H1 (cell line): Measurements from ENCODE around the gene LZTFL1. TPM values are rescaled to one million over a fixed set of nuclear protein-coding genes. Genes with fewer than 3 reads are reported as not detected.

ENCODE experiments used
- CTCF ChIA-PET: fragments of 300-600 bp; sonication (Branson Sonifier 250); formaldehyde crosslinking; loops from one replicate; lab custom pipeline; 2021; ENCODE audit not compliant: partially characterized antibody; lab: Charles Lee
- POLR2A ChIA-PET: fragments of 300-600 bp; sonication (Branson Sonifier 250); formaldehyde crosslinking; loops from one replicate; lab custom pipeline; 2021; ENCODE audit warnings: inconsistent platforms; ENCODE audit not compliant: partially characterized antibody; lab: Charles Lee
- DNase-seq, 2 experiments: peaks; one replicate each; pipeline versions ENCODE4 v3.0.0 to v3.0.0-alpha.2; 2010 to 2022; ENCODE audit warnings: low spot score in 2 of 2, low read depth in 1 of 2, mixed read lengths in 1 of 2
- FAIRE-seq: peaks from 2 replicates; lab custom pipeline; 2011; peaks lifted over from hg19 to GRCh38; lab: Jason Lieb, UNC
- H2AFZ ChIP-seq: 2 replicates; pipeline ENCODE4 v1.8.1; 2012; ENCODE audit warnings: low read length, inconsistent platforms
- H2AK5ac ChIP-seq: 2 replicates; pipeline ENCODE4 v1.6.1; 2013; ENCODE audit warnings: low read depth, low read length
- H2BK120ac ChIP-seq: replicated peaks from 2 replicates; pipeline ENCODE3; 2013; ENCODE audit warnings: low read depth, low read length, inconsistent platforms
- H2BK12ac ChIP-seq: 2 replicates; pipeline ENCODE4 v1.6.1; 2013; ENCODE audit warnings: low read depth, low read length
- H2BK15ac ChIP-seq: 2 replicates; pipeline ENCODE4 v1.6.1; 2013; ENCODE audit warnings: low read length
- H2BK20ac ChIP-seq: 2 replicates; pipeline ENCODE4 v1.6.1; 2013; ENCODE audit warnings: low read length
- H2BK5ac ChIP-seq: 2 replicates; pipeline ENCODE4 v1.6.1; 2013; ENCODE audit warnings: low read depth, low read length
- H3K14ac ChIP-seq: 2 replicates; pipeline ENCODE4 v1.6.1; 2013; ENCODE audit warnings: inconsistent platforms; ENCODE audit not compliant: insufficient read length
- H3K18ac ChIP-seq: 2 replicates; pipeline ENCODE4 v1.6.1; 2013; ENCODE audit warnings: low read length; ENCODE audit errors: extremely low read depth
- H3K23ac ChIP-seq: 2 replicates; pipeline ENCODE4 v1.6.1; 2013; ENCODE audit warnings: inconsistent platforms; ENCODE audit not compliant: insufficient read length
- H3K23me2 ChIP-seq: 2 replicates; pipeline ENCODE4 v1.6.1; 2013; ENCODE audit warnings: low read depth, low read length
- H3K27ac ChIP-seq: 2 replicates; pipeline ENCODE4 v1.6.1; 2011; ENCODE audit warnings: low read depth, low read length, inconsistent platforms
- H3K27me3 ChIP-seq, 4 experiments: replicated peaks in 1 of 4; 1 replicate in 1 of 4; 2 replicates in 3 of 4; pipeline versions ENCODE4 v1.6.1 to v1.8.1; 2011 to 2013; ENCODE audit warnings: low read length in 3 of 4, mild to moderate bottlenecking in 3 of 4, inconsistent platforms in 2 of 4, mixed read lengths in 2 of 4, moderate library complexity in 1 of 4; ENCODE audit not compliant: control insufficient read depth in 3 of 4, insufficient read depth in 3 of 4; ENCODE audit errors: extremely low read depth in 1 of 4
- H3K36me3 ChIP-seq, 4 experiments: 2 replicates each; pipeline versions ENCODE4 v1.6.1 to v1.8.1; 2011 to 2013; ENCODE audit warnings: mild to moderate bottlenecking in 4 of 4, low read length in 3 of 4, moderate library complexity in 2 of 4, control low read depth in 1 of 4, inconsistent platforms in 1 of 4; ENCODE audit not compliant: insufficient read depth in 4 of 4, control insufficient read depth in 2 of 4
- H3K4ac ChIP-seq: replicated peaks from 2 replicates; pipeline ENCODE3; 2013; ENCODE audit warnings: low read length, low read depth, mixed read lengths, inconsistent platforms; ENCODE audit not compliant: insufficient read length
- H3K4me1 ChIP-seq, 4 experiments: replicated peaks in 1 of 4; 1 replicate in 1 of 4; 2 replicates in 3 of 4; pipeline versions ENCODE4 v1.6.1 to v1.8.1; 2011 to 2013; ENCODE audit warnings: low read length in 3 of 4, inconsistent platforms in 2 of 4, mixed read lengths in 1 of 4; ENCODE audit not compliant: insufficient read depth in 4 of 4, control insufficient read depth in 3 of 4
- H3K4me2 ChIP-seq, 2 experiments: 2 replicates each; pipeline versions ENCODE4 v1.6.1 to v1.8.1; 2011 to 2013; ENCODE audit warnings: low read depth in 2 of 2, low read length in 2 of 2, control low read depth in 1 of 2, inconsistent platforms in 1 of 2, mild to moderate bottlenecking in 1 of 2; ENCODE audit not compliant: insufficient read depth in 1 of 2
- H3K4me3 ChIP-seq, 4 experiments: fragments of 200-600, 300-600 bp in 1 of 4; sonication (generic), shearing (Covaris generic), sonication (Bioruptor Twin) in 1 of 4; 2 replicates each; pipeline versions ENCODE4 v1.5.1 to v1.8.1; 2011 to 2016; ENCODE audit warnings: low read length in 4 of 4, low read depth in 3 of 4, control low read depth in 2 of 4, inconsistent platforms in 2 of 4, mild to moderate bottlenecking in 2 of 4, mixed read lengths in 1 of 4, moderate library complexity in 1 of 4; ENCODE audit not compliant: insufficient read depth in 2 of 4; ENCODE audit errors: extremely low read depth in 1 of 4
- H3K56ac ChIP-seq: replicated peaks from 2 replicates; pipeline ENCODE3; 2013; ENCODE audit warnings: low read depth, mild to moderate bottlenecking, mixed read lengths, low read length, inconsistent platforms; ENCODE audit not compliant: insufficient read length
- H3K79me1 ChIP-seq: 2 replicates; pipeline ENCODE4 v1.6.1; 2013; ENCODE audit warnings: low read depth, low read length, control low read depth
- H3K79me2 ChIP-seq, 2 experiments: 2 replicates each; pipeline versions ENCODE4 v1.6.1 to v1.8.1; 2012 to 2013; ENCODE audit warnings: low read length in 2 of 2, mild to moderate bottlenecking in 2 of 2, inconsistent platforms in 1 of 2; ENCODE audit not compliant: insufficient read depth in 2 of 2, control insufficient read depth in 1 of 2
- H3K9ac ChIP-seq, 4 experiments: replicated peaks in 1 of 4; 1 replicate in 1 of 4; 2 replicates in 3 of 4; pipeline versions ENCODE4 v1.6.1 to v1.8.1; 2011 to 2013; ENCODE audit warnings: low read depth in 3 of 4, low read length in 3 of 4, control low read depth in 2 of 4, mild to moderate bottlenecking in 2 of 4, moderate library complexity in 2 of 4, inconsistent platforms in 1 of 4; ENCODE audit errors: extremely low read depth in 1 of 4
- H3K9me3 ChIP-seq, 2 experiments: 2 replicates each; pipeline versions ENCODE4 v1.6.1 to v1.8.1; 2012 to 2013; ENCODE audit warnings: mild to moderate bottlenecking in 2 of 2, moderate library complexity in 2 of 2, control low read depth in 1 of 2, inconsistent platforms in 1 of 2, low read depth in 1 of 2, low read length in 1 of 2, mixed read lengths in 1 of 2; ENCODE audit not compliant: insufficient read depth in 2 of 2
- H4K20me1 ChIP-seq, 2 experiments: replicated peaks in 1 of 2; 2 replicates each; pipeline versions ENCODE3 to v1.8.1; 2011 to 2013; ENCODE audit warnings: inconsistent platforms in 2 of 2, low read length in 2 of 2, mild to moderate bottlenecking in 1 of 2; ENCODE audit not compliant: insufficient read depth in 2 of 2, control insufficient read depth in 1 of 2
- H4K5ac ChIP-seq: 2 replicates; pipeline ENCODE4 v1.6.1; 2013; ENCODE audit warnings: low read length, low read depth, mixed read lengths, inconsistent platforms; ENCODE audit not compliant: insufficient read length
- H4K8ac ChIP-seq: 2 replicates; pipeline ENCODE4 v1.8.0; 2013; ENCODE audit warnings: mild to moderate bottlenecking, moderate library complexity, low read length, inconsistent platforms; ENCODE audit not compliant: insufficient read depth; ENCODE audit errors: extremely low read depth
- H4K91ac ChIP-seq: replicated peaks from 2 replicates; pipeline ENCODE3; 2013; ENCODE audit warnings: low read length, mixed read lengths, inconsistent platforms; ENCODE audit not compliant: insufficient read length
- CTBP2 ChIP-seq: IDR thresholded peaks from 2 replicates; pipeline ENCODE4 v1.7.0; 2011; ENCODE audit warnings: borderline replicate concordance, mild to moderate bottlenecking, moderate library complexity, mixed read lengths, low read length; ENCODE audit not compliant: insufficient read depth, insufficient read length
- GTF2F1 ChIP-seq: IDR thresholded peaks from 2 replicates; pipeline ENCODE4 v1.6.1; 2012; ENCODE audit warnings: low read depth, low read length, improper control_type of control experiment, borderline replicate concordance
- JUN ChIP-seq: IDR thresholded peaks from 2 replicates; pipeline ENCODE4 v1.6.1; 2011; ENCODE audit warnings: low read depth, mild to moderate bottlenecking, improper control_type of control experiment, low read length
- KDM5A ChIP-seq: fragments of 200-600 bp; IDR thresholded peaks from 2 replicates; pipeline ENCODE4 v1.7.1; 2012; ENCODE audit warnings: mild to moderate bottlenecking, low read length, inconsistent platforms, mixed read lengths
- PHF8 ChIP-seq: fragments of 200-600 bp; sonication (generic); conservative IDR thresholded peaks from 2 replicates; pipeline ENCODE4 v1.7.1; 2012; ENCODE audit warnings: low read depth, mild to moderate bottlenecking, inconsistent platforms, low read length, moderate library complexity
- SIN3A ChIP-seq, 2 experiments: IDR thresholded peaks in 1 of 2; conservative IDR thresholded peaks in 1 of 2; 2 replicates each; pipeline ENCODE4 v1.6.1; 2011 to 2012; ENCODE audit warnings: low read length in 2 of 2, improper control_type of control experiment in 1 of 2, low read depth in 1 of 2, mild to moderate bottlenecking in 1 of 2
- WGBS, 2 experiments: shearing (Covaris generic) in 1 of 2; methylation state at CpG; one replicate each; pipeline versions ENCODE4 v1.1.6 to v1.1.7; 2013 to 2015; ENCODE audit warnings: low lambda C conversion rate in 2 of 2, mixed read lengths in 2 of 2, inconsistent platforms in 1 of 2, low coverage in 1 of 2, missing lambda C conversion rate in 1 of 2; ENCODE audit not compliant: insufficient replicate concordance in 2 of 2, insufficient coverage in 1 of 2, insufficient read length in 1 of 2; ENCODE audit errors: extremely low coverage in 1 of 2, missing lambda C conversion rate in 1 of 2; 5-methylcytosine and 5-hydroxymethylcytosine counted together
- polyA plus RNA-seq, 7 experiments: library from polyadenylated mRNA; depleted of rRNA in 3 of 7; stranded (reverse) in 5 of 7; unstranded in 2 of 7; fragments of >200 nt in 5 of 7; fragments of 200-250 nt in 2 of 7; gene quantifications; 1 replicate in 5 of 7; 2 replicates in 1 of 7; 4 replicates in 1 of 7; pipeline versions ENCODE4 v1.2.1 to v1.2.3, GENCODE V29; 2011 to 2013; ENCODE audit warnings: missing spikeins in 2 of 7, mixed read lengths in 2 of 7
- total RNA-seq: library from RNA; stranded (reverse); fragmentation: NEBNext Ultra II Directional; extraction: Animal tissue kit (Norgen Biotek cat#: 25700); gene quantifications from 2 replicates; pipeline ENCODE4 v1.2.1, GENCODE V29; 2021
- TF ChIP-seq, protein P1 (sequence below): IDR thresholded peaks from 2 replicates; pipeline ENCODE4 v1.6.1; 2012; ENCODE audit warnings: inconsistent platforms

The LZTFL1 gene
- total and polyA plus RNA-seq, 2 of the 8 experiments (the other 6 are each of a cell fraction or from before 2014, with no cell fraction given): 8.7 to 11.5 TPM

DNA sequence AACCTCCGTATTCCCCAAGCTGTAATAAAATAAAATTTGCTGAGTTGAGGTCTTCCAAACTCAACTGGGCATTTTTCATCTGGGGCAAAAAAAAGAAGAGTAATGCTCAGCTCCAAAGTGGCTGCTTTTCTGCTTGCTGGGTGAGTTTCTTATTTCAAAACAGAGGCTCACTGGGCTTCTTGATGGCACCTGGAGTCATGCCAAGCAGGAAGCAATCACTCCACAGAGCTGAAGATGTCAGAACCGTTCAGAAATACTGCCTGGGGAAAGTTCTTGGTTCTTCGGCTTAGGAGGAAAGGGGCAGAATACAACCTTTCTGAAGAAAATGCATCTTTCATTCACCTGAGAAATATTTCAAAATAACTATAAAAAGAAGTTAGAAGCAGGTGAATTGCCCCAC lies 48.5 kb upstream of the LZTFL1 start:
- H2BK15ac ChIP-seq: no peak overlapping the region
- H3K14ac ChIP-seq: no peak overlapping the region
- no peaks in the 10 kb centered on the region for H3K36me3 ChIP-seq
- no peak overlapping the region for H2BK5ac ChIP-seq
- H2BK20ac ChIP-seq: no peak overlapping the region
- no peak for FAIRE-seq
- no peaks in the 10 kb centered on the region for H3K79me2 ChIP-seq
- TF ChIP-seq SIN3A (conservative IDR thresholded peaks at IDR 0.05 in 1 of 2, IDR thresholded peaks at IDR 0.05 in 1 of 2; ENCODE audit: low read depth in 1 of 2, low read length in 2 of 2) (no peak), CTBP2 (no peak), KDM5A (no peak), GTF2F1 (no peak), PHF8 (no peak), JUN (no peak)
- TF ChIP-seq, protein P1, sequence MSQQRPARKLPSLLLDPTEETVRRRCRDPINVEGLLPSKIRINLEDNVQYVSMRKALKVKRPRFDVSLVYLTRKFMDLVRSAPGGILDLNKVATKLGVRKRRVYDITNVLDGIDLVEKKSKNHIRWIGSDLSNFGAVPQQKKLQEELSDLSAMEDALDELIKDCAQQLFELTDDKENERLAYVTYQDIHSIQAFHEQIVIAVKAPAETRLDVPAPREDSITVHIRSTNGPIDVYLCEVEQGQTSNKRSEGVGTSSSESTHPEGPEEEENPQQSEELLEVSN: no peak
- TF ChIP-seq, all 59 proteins: peak for 0
- no peak overlapping the region for H2AK5ac ChIP-seq
- H2BK12ac ChIP-seq: no peak overlapping the region
- H3K27ac ChIP-seq: no peak overlapping the region
- no peaks in the 10 kb centered on the region for H3K79me1 ChIP-seq
- H3K9ac ChIP-seq: no peak overlapping the region
- H3K18ac ChIP-seq: no peak overlapping the region
- no peak overlapping the region for H3K4ac ChIP-seq
- H3K56ac ChIP-seq: no peak overlapping the region
- H4K20me1 ChIP-seq: no peaks in the 10 kb centered on the region
- WGBS, 2 experiments: 68% methylated on average over 3 of the region's 3 CpGs; no CpG with 5 or more reads in 1 of the 2 experiments
- no peak overlapping the region for H4K91ac ChIP-seq
- no peaks in the 10 kb centered on the region for H3K23me2 ChIP-seq
- ChIA-PET CTCF (no interaction called here), POLR2A (no interaction called here)
- H3K4me3 ChIP-seq: no peak overlapping the region
- H4K8ac ChIP-seq: no peak overlapping the region
- H2BK120ac ChIP-seq: no peak overlapping the region
- DNase-seq: no peak
- H3K23ac ChIP-seq: no peak overlapping the region
- H3K4me1 ChIP-seq: peaks cover 0 to 3% (median 1%) of the 10 kb centered on the region in 4 experiments; a peak in 2 of 7 replicates
- H3K4me2 ChIP-seq: no peak overlapping the region
- H3K9me3 ChIP-seq: no peaks in the 10 kb centered on the region
- H4K5ac ChIP-seq: no peak overlapping the region
- H3K27me3 ChIP-seq: no peaks in the 10 kb centered on the region
- H2AFZ ChIP-seq: no peak overlapping the region
